Stimulated activated CD8-positive, alpha-beta memory T cell treated with anti-CD3 and anti-CD28 coated beads, Interleukin-4, amount 100 ng/mL, for 24 hours (primary cell): ENCODE results near the gene ATRNL1.
"Not testable (repeated sequence)": the region's sequence is repeated elsewhere in the genome, so short reads cannot be mapped to it uniquely, and the experiment has no call there.

Experiments used
- DNase-seq: peaks from one replicate; pipeline ENCODE4 v3.0.0-alpha.2; 2020; ENCODE audit warnings: low read depth

Gene ATRNL1

GRCh38 chr10:115417585-115418265 is 324.6 kb downstream of the ATRNL1 start:
- DNase-seq: no peak

- DNase-seq: no peak
These were observed 329.5 kb downstream of the ATRNL1 start for GRCh38 chr10:115422624-115423023.

- no peak for DNase-seq
These were observed 334.4 kb downstream of the ATRNL1 start for GRCh38 chr10:115427611-115428010.

- DNase-seq: no peak
These were observed 339.1 kb downstream of the ATRNL1 start for GRCh38 chr10:115432188-115432819.

- no peak for DNase-seq
These were observed 343.8 kb downstream of the ATRNL1 start for GRCh38 chr10:115436999-115437398.

- no peak for DNase-seq
These were observed 348.9 kb downstream of the ATRNL1 start for GRCh38 chr10:115441907-115442545.

- no peak for DNase-seq
These were observed 363.6 kb downstream of the ATRNL1 start for GRCh38 chr10:115456812-115457211.

- DNase-seq: no peak
These were observed 390.1 kb downstream of the ATRNL1 start for GRCh38 chr10:115483294-115483693.

- DNase-seq: no peak
These were observed 398.5 kb downstream of the ATRNL1 start for GRCh38 chr10:115491526-115492140.

GRCh38 chr10:115503546-115503945 is 410.4 kb downstream of the ATRNL1 start:
- no peak for DNase-seq

GRCh38 chr10:115514895-115515294 is 421.7 kb downstream of the ATRNL1 start:
- DNase-seq: no peak

GRCh38 chr10:115525141-115525540 is 432.0 kb downstream of the ATRNL1 start:
- DNase-seq: no peak

GRCh38 chr10:115527682-115528081 is 434.5 kb downstream of the ATRNL1 start:
- not testable (repeated sequence) for DNase-seq

- DNase-seq: not testable (repeated sequence)
These were observed 443.2 kb downstream of the ATRNL1 start for GRCh38 chr10:115536401-115536800.

GRCh38 chr10:115539142-115539762 is 446.1 kb downstream of the ATRNL1 start:
- no peak for DNase-seq

- no peak for DNase-seq
These were observed 462.8 kb downstream of the ATRNL1 start for GRCh38 chr10:115555887-115556402.

GRCh38 chr10:115558252-115558651 is 465.1 kb downstream of the ATRNL1 start:
- no peak for DNase-seq

GRCh38 chr10:115566867-115567266 is 473.7 kb downstream of the ATRNL1 start:
- no peak for DNase-seq

- DNase-seq: no peak
These were observed 479.7 kb downstream of the ATRNL1 start for GRCh38 chr10:115572740-115573455.

GRCh38 chr10:115580239-115580638 is 487.1 kb downstream of the ATRNL1 start:
- DNase-seq: no peak

- DNase-seq: no peak
These were observed 499.9 kb downstream of the ATRNL1 start for GRCh38 chr10:115593060-115593459.

- no peak for DNase-seq
These were observed 511.5 kb downstream of the ATRNL1 start for GRCh38 chr10:115604627-115605026.
